ENCODE results near the gene GPR151. TPM values are rescaled to one million over a fixed set of nuclear protein-coding genes. Genes with fewer than 3 reads are reported as not detected.
A peak's percentile ranks its signal among the peaks of the same experiment; 100 is the strongest.

The GPR151 gene
- total and polyA plus RNA-seq, 2 of the 8 experiments (the other 6 are each of a cell fraction or from before 2014, with no cell fraction given): 0.03 TPM; not detected in 1

DNA sequence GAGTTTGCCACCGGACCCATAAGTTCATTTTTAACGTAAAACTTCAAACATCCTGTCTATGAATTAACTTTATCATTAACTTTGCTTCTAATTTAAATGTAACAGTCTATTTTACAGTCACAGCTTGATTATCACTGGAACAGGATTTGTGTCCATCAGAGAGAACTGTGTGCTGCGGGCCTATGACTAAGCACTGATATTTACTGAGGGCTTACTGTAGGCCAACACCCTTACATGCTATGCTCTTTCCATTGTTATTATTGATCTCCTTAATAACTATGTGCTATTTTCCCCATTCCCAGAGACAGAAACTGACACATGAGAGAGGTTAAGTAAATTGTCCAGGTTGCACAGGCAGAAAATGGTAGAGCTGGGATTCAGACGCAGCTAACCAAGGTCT is 24.0 kb upstream of the GPR151 start:
- Histone ChIP-seq H2BK15ac (ENCODE audit: low read length) (no peak overlapping the region), H3K79me2 (ENCODE audit: control insufficient read depth in 1 of 2, insufficient read depth in 2 of 2, low read length in 2 of 2) (no peaks in the 10 kb centered on the region), H3K56ac (replicated peaks; ENCODE audit: insufficient read length, low read depth, low read length) (no peak overlapping the region), H3K36me3 (ENCODE audit: control insufficient read depth in 2 of 4, insufficient read depth in 4 of 4, low read length in 3 of 4) (no peaks in the 10 kb centered on the region), H2BK120ac (replicated peaks; ENCODE audit: low read depth, low read length) (no peak overlapping the region), H3K14ac (ENCODE audit: insufficient read length) (no peak overlapping the region), H3K4me1 (replicated peaks in 1 of 4; ENCODE audit: control insufficient read depth in 3 of 4, insufficient read depth in 4 of 4, low read length in 3 of 4) (peaks cover 0 to 3% (median 0%) of the 10 kb centered on the region in 4 experiments; a peak in 1 of 7 replicates), H2BK12ac (ENCODE audit: low read depth, low read length) (no peak overlapping the region), H3K27me3 (replicated peaks in 1 of 4; ENCODE audit: control insufficient read depth in 3 of 4, extremely low read depth in 1 of 4, insufficient read depth in 3 of 4, low read length in 3 of 4) (no peaks in the 10 kb centered on the region), H3K4ac (replicated peaks; ENCODE audit: insufficient read length, low read depth, low read length) (no peak overlapping the region), H3K9ac (replicated peaks in 1 of 4; ENCODE audit: extremely low read depth in 1 of 4, low read depth in 3 of 4, low read length in 3 of 4) (no peak overlapping the region), H3K9me3 (ENCODE audit: insufficient read depth in 2 of 2, low read depth in 1 of 2, low read length in 1 of 2) (no peaks in the 10 kb centered on the region), H3K23me2 (ENCODE audit: low read depth, low read length) (no peaks in the 10 kb centered on the region), H3K18ac (ENCODE audit: extremely low read depth, low read length) (no peak overlapping the region), H2BK20ac (ENCODE audit: low read length) (no peak overlapping the region), H4K5ac (ENCODE audit: insufficient read length, low read depth, low read length) (no peak overlapping the region), H3K27ac (ENCODE audit: low read depth, low read length) (no peak overlapping the region), H2AFZ (ENCODE audit: low read length) (peak overlapping the region; percentile 11; the same call in 1 of the 2 replicates), H3K23ac (ENCODE audit: insufficient read length) (no peak overlapping the region), H2BK5ac (ENCODE audit: low read depth, low read length) (no peak overlapping the region), H4K91ac (replicated peaks; ENCODE audit: insufficient read length, low read length) (no peak overlapping the region), H4K20me1 (replicated peaks in 1 of 2; ENCODE audit: control insufficient read depth in 1 of 2, insufficient read depth in 2 of 2, low read length in 2 of 2) (no peaks in the 10 kb centered on the region), H3K4me2 (ENCODE audit: insufficient read depth in 1 of 2, low read depth in 2 of 2, low read length in 2 of 2) (no peak overlapping the region), H3K4me3 (ENCODE audit: extremely low read depth in 1 of 4, insufficient read depth in 2 of 4, low read depth in 3 of 4, low read length in 4 of 4) (no peak overlapping the region), H4K8ac (ENCODE audit: extremely low read depth, insufficient read depth, low read length) (no peak overlapping the region), H3K79me1 (ENCODE audit: low read depth, low read length) (no peaks in the 10 kb centered on the region), H2AK5ac (ENCODE audit: low read depth, low read length) (no peak overlapping the region)
- ChIA-PET POLR2A (ENCODE audit: partially characterized antibody) (no interaction called here), CTCF (ENCODE audit: partially characterized antibody) (interaction anchor here (0.8 to 6.1 kb wide), 5 partner anchors 8 to 426 kb away, joined by 3 to 123 read pairs (median 19); no protein-coding TSS in a partner anchor)
- FAIRE-seq (no peak), DNase-seq (ENCODE audit: low read depth in 1 of 2, low spot score in 2 of 2) (no peak)
- WGBS, 2 experiments (ENCODE audit: extremely low coverage in 1 of 2, insufficient coverage in 1 of 2, insufficient read length in 1 of 2, insufficient replicate concordance in 2 of 2, low coverage in 1 of 2, low lambda C conversion rate in 2 of 2, missing lambda C conversion rate in 1 of 2): 95% methylated on average over 4 of the region's 4 CpGs; no CpG with 5 or more reads in 1 of the 2 experiments
- TF ChIP-seq SIRT6 (IDR thresholded peaks at IDR 0.05; ENCODE audit: low read length): no peak
- TF ChIP-seq CTBP2 (IDR thresholded peaks at IDR 0.05; ENCODE audit: borderline replicate concordance, insufficient read depth, insufficient read length, low read length): no peak
- no peak for TF ChIP-seq RAD21 (IDR thresholded peaks at IDR 0.05 in 1 of 2, conservative IDR thresholded peaks at IDR 0.05 in 1 of 2; ENCODE audit: low read depth in 2 of 2, low read length in 2 of 2)
- TF ChIP-seq ZNF274 (IDR thresholded peaks at IDR 0.05; ENCODE audit: borderline replicate concordance, extremely low read depth, low read length): no peak
- no peak for TF ChIP-seq RFX5 (IDR thresholded peaks at IDR 0.05; ENCODE audit: borderline replicate concordance, low read depth, low read length)
- no peak for TF ChIP-seq RNF2 (IDR thresholded peaks at IDR 0.05; ENCODE audit: borderline replicate concordance, low read depth, low read length, missing control alignments, poor library complexity, severe bottlenecking)
